ENCODE measurements around the gene IRF8.

Gene IRF8

DNA sequence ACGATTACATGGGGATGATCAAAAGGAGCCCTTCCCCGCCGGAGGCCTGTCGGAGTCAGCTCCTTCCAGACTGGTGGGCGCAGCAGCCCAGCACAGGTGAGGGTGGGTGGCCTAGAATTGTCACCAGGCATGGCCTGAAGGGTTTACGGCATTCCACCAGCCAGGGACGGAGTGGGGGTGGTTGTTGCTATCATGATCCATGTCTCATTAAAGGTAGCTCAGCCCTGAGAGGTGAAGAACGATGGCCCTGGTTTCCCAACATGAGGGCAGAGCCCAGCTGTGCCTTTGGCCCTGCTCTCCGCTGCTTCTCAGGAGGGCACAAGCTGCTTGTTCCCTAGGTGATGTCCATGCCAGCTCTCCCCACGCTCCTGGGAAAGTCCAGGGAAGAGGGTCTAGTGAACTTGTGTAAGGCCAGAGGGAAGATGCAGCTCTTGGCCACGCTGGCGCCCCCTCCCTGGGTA lies 14.2 kb downstream of the IRF8 start:
- DNase-seq (ENCODE audit: low read depth in 2 of 2, low spot score in 1 of 2): no peak

- DNase-seq (ENCODE audit: low read depth in 2 of 2, low spot score in 1 of 2): no peak
Measured at GRCh38 chr16:85913688-85914422, 14.9 kb downstream of the IRF8 start.

DNA sequence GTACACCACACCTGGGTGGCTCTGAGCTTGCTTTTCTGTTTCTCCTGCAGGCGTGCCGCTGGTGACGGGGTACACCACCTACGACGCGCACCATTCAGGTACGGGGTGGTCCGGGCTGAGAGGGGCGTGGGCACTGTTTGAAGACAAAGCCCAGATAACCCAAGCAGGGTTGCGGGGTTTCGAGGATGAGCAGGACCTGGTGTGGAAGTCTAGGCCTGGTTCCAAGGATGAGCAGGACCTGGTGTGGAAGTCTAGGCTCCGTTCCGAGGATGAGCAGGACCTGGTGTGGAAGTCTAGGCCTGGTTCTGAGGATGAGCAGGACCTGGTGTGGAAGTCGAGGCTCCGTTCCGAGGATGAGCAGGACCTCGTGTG lies 15.4 kb downstream of the IRF8 start:
- DNase-seq (ENCODE audit: low read depth in 2 of 2, low spot score in 1 of 2): no peak

DNA sequence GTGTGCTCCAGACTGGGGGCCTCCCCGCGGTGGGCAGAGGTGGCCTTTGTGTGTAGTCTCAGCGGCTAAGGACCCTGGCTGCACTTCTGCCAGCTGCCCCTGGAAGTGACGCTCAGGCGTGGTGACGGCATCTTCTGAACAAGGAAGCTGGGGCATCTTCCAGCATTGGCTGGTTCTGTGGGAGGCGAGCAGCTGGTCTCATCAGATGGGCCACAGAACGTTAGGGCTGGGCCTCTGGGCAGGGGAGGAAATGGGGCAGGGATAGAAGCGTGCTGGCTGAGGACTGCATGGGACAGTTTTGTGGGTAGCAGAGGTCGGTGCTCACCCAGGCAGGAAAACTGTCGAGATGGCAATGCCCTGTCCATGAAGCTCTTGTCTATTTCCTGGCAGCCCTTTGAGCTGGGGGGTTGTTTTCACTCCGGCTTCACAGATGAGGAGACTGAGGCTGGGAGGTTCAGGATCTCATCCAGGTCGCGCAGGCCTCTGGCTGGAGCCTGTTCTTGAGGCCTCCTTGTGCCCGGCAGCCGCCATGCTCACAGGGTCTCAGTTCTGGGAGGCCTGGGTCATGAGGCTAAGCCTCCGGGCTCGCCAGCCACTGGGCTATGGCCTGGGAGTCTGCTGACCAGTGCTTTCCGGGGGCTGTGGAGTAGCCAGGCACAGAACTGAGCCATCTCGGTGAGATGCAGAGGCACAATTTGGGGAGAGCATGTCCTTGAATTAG lies 16.3 kb downstream of the IRF8 start:
- DNase-seq (ENCODE audit: low read depth in 2 of 2, low spot score in 1 of 2): no peak

DNA sequence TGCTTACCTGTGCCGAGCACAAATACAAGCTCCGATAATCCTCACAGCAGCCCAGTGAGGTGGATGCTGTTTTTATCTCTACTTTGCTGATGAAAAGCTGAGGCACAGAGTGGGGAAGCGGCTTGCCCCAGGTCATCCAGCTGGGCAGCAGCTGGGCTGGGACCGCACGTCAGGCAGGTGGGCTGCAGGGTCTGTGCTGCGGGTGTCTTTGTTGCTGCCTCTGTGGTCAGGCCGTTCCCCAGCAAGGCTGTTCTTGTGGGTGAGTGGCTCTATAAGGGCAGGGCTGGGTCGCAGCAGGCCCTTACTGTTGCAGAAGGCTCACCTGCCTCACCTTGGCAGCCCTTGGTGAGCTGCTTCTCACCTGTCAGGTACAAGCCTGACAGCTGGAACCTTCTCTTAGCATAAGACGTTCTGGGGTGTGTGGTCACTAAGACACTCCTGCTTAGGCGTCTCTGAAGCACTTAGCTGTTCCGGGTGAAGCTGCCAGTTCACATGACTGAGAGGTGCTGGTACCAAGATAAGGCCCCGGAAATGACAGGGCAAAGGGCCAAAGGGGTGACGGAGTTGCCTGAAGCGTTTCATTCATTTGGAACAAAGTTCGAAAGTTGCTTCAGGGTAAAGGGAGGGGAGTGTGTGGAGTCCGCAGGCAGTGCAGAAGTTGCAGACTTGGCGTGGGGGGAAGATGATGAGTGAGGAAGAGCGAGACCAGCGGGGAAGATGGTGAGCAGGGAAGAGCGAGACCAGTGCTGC lies 17.4 kb downstream of the IRF8 start:
- DNase-seq (ENCODE audit: low read depth in 2 of 2, low spot score in 1 of 2): no peak

DNA sequence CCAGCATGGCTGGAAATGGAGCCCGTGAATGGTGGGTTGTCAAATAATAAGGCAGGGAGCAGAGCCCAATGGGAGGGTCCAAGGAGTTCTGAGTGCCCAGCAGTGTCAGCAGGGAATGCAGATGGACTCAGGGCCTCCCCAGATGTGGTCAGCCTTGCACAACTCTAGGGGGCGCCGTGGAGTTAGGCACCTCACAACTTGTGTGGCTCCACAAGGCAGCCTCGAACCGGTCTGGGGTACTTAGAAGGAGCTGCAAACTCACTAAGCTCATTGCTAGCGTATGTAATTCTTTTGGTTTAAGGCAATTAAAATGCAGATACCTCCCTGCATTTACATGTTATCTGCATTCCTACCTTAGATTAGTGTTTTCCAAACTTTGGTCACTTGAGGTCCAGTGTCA lies 18.1 kb downstream of the IRF8 start:
- no peak for DNase-seq (ENCODE audit: low read depth in 2 of 2, low spot score in 1 of 2)

DNA sequence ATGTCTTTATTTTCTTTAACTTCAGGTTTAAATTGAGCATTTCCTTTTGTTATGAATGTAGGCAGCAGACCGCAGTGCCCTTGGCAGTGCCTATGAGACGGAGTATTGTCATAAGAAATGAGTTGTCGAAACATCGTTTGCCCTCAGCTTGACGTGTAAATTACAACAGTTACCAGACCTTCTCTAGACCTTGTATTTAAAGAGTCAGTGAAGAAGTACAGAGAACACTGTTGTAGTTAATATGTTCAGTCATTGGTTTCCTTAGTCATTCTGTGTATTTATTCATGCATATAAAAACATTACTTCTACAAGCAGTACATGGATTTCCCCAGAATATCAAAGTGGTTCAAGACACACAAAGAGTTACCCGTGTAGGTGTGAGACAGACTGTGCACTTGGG lies 19.0 kb downstream of the IRF8 start:
- DNase-seq (ENCODE audit: low read depth in 2 of 2, low spot score in 1 of 2): no peak

DNA sequence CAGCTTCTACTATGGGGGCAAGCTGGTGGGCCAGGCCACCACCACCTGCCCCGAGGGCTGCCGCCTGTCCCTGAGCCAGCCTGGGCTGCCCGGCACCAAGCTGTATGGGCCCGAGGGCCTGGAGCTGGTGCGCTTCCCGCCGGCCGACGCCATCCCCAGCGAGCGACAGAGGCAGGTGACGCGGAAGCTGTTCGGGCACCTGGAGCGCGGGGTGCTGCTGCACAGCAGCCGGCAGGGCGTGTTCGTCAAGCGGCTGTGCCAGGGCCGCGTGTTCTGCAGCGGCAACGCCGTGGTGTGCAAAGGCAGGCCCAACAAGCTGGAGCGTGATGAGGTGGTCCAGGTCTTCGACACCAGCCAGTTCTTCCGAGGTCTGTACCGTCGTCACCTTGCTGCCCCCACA lies 19.5 kb downstream of the IRF8 start:
- no peak for DNase-seq (ENCODE audit: low read depth in 2 of 2, low spot score in 1 of 2)

GRCh38 chr16:85919271-85920267 lies 20.6 kb downstream of the IRF8 start:
- DNase-seq (ENCODE audit: low read depth in 2 of 2, low spot score in 1 of 2): no peak

DNA sequence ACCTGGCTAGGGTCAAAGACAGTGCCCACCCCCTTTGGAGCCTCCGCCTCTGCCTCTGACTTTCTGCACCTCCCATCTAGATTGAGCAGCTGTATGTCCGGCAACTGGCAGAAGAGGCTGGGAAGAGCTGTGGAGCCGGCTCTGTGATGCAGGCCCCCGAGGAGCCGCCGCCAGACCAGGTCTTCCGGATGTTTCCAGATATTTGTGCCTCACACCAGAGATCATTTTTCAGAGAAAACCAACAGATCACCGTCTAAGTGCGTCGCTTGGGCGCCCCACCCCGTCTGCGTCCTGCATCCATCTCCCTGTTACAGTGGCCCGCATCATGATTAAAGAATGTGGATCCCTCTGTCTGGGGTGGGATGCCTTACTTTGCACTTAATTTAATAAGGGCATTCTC lies 22.1 kb downstream of the IRF8 start:
- DNase-seq (ENCODE audit: low read depth in 2 of 2, low spot score in 1 of 2): no peak

DNA sequence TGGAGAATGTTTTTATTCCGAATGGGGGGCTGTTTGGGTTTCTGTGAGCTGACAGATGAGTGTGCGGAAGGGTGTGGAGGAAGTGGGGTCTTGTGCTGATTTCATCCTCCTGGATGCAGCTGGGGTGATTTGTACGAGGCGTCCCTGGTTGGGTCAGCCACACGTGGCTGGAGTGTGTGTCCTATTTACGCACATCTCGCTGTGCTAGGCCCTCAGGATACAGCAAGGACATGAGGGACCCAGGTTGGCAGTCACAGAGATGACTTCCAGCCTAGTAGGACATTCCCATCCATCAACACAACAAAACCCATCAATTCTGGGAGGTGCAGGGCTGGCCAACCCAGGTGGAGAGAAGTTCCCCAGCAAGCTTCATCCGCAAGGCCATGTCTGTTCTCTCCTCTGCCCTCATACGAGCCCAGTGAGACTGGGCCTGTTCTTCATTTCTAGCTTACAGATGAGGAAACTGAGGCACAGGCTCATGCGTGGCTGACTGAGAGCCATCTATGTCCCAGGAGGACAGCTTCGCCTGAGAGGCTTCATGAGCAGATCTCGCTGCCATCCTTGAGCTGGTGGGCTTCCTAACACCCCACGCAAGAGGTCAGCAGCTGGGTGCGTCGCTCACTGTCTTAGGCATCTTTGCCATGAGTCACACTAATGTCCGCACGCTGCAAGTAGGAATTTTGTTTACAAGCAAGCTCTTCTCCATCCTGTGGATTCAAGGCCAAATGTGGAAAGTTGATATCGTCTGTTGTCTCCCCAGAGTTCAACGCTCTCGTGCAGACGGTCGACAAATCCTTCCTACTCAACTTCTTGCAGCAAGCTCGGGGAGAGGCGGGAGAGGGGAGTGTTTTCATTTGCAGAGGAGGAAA lies 24.4 kb downstream of the IRF8 start:
- DNase-seq (ENCODE audit: low read depth in 2 of 2, low spot score in 1 of 2): no peak

- no peak for DNase-seq (ENCODE audit: low read depth in 2 of 2, low spot score in 1 of 2)
Measured at GRCh38 chr16:85924675-85925074, 25.7 kb downstream of the IRF8 start.

DNA sequence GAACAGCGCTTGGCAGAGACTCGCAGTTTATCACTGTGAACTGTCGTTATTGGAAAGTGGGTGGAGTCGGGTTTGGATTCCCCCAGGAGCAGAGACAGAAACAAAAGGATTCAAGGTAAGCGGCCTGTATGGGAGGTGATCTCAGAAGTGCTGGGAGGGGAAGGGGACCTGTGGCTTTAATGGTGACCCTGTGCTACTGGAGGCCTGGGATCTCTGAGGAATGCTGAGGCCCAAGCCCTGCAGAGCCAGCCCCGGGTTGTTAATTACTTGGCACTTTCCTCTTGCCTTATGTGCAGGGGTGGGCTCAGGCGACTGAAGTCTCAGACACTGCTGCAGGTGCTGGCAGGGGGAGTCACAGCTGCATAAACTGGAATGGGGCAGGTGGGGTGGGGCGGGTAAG lies 27.4 kb downstream of the IRF8 start:
- DNase-seq (ENCODE audit: low read depth in 2 of 2, low spot score in 1 of 2): no peak

DNA sequence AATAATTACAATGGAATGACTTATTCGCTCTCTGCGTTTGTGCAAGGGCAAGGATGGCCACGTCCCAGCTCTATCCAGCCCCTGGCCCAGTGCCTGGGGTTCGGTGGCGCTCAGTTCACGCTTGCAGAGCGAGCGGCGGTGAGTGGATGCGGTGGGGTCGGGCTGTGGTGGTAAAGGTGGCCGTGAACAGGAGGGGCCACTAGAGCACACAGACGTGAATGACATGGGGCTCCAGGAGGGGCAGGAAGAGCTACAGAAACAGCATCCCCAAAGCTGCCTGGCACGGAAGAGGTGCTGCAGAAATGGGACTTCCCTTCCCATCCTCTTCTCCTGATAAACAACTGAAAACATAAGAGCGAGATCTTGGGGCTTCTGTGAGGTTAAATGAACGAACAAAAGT lies 28.4 kb downstream of the IRF8 start:
- no peak for DNase-seq (ENCODE audit: low read depth in 2 of 2, low spot score in 1 of 2)

- no peak for DNase-seq (ENCODE audit: low read depth in 2 of 2, low spot score in 1 of 2)
Measured at GRCh38 chr16:85927959-85928358, 29.0 kb downstream of the IRF8 start.

GRCh38 chr16:85928401-85928820 lies 29.4 kb downstream of the IRF8 start:
- DNase-seq (ENCODE audit: low read depth in 2 of 2, low spot score in 1 of 2): no peak

- no peak for DNase-seq (ENCODE audit: low read depth in 2 of 2, low spot score in 1 of 2)
Measured at GRCh38 chr16:85929259-85929721, 30.3 kb downstream of the IRF8 start.

DNA sequence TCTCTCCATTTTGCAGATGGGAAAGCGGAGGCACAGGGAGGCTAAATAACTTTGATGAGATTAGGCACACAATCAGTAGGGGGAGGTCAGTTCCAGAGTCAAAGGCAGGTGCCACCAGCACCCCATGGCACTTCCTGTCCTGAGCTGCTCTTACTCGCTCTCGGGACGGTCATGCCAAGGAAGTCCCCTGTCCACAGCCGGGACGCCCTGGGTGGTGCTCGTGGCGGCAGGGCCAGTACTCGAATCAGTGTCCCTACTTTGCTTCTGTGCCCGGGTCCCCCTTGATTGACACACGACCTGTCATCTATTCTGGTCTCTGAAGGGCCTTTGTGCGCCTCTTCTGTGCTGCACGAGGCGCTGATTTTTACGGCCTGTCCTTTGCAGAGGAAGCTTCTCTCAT lies 31.3 kb downstream of the IRF8 start:
- no peak for DNase-seq (ENCODE audit: low read depth in 2 of 2, low spot score in 1 of 2)

DNA sequence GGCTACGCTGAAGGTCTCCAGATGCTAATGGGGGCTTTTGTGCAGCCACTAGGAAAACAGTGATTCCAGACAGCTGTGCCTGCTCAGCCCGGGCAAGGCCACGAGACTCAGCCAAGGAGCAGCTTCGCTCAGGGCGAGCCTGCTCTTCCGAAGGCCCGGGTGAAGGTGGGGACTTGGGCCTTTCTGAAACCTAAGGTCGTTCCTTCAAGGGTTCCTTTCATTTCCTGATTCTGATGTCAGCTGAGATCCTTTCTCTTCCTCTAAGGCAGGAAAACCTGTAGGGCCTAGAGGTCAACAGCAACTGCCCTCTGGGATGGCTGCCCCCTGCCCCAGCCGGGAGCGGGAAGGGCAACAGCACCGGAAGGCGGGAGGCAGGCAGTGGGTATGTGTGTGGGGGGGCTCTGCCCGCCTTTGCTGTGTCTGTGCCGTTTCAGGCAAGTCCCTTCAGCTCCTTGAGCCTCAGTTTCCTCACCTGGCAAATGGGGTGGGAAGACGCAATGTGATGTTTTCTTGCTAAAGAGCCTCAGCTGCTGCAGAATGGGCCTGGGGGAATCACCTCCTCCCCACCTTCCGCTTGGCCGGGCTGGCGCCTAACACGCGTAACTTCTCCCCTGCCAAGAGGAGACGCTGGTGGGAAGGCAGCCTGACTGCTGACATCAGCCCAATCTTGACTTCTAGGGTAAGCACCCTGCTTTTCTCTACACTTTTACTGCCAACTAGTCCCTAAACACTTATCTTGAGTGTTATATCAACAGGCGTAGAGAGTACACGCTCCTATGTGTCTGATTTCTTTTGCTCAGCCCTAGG lies 32.8 kb downstream of the IRF8 start:
- no peak for DNase-seq (ENCODE audit: low read depth in 2 of 2, low spot score in 1 of 2)

Data from stimulated activated CD8-positive, alpha-beta memory T cell treated with anti-CD3 and anti-CD28 coated beads, Interleukin-4, amount 100 ng/mL, for 1 hour (primary cell).